HCT116 (cell line): ENCODE results near the gene DDX1. TPM values are rescaled to one million over a fixed set of nuclear protein-coding genes. Genes with fewer than 3 reads are reported as not detected.

Experiments used
- ATAC-seq: fragments of 200-7000 bp; cut with Tn5 transposase; 2 replicates; pipeline ENCODE4 v1.9.1; 2020; ENCODE audit warnings: mild to moderate bottlenecking, moderate library complexity
- BruUV-seq: library from RNA; stranded (reverse); fragments of 400-500 nt; replicated peaks from 2 replicates; lab custom pipeline; 2021; lab: Mats Ljungman, UMichigan
- CTCF ChIA-PET: fragments of 300-600 bp; sonication (Branson Sonifier 250); formaldehyde crosslinking; loops from one replicate; lab custom pipeline; 2021; ENCODE audit warnings: antibody characterized with exemption; lab: Charles Lee
- POLR2A ChIA-PET: fragments of 300-600, 350-600 bp; sonication (Branson Sonifier 250); formaldehyde crosslinking; loops from one replicate; lab custom pipeline; 2021; ENCODE audit warnings: antibody characterized with exemption; lab: Charles Lee
- RAD21 ChIA-PET, 2 experiments: fragments of 300-600 bp; sonication (Branson Sonifier 250); formaldehyde crosslinking; loops; one replicate each; lab custom pipeline; 2023; ENCODE audit warnings: low total read pairs in 2 of 2; ENCODE audit not compliant: uncharacterized antibody in 2 of 2, unreplicated experiment in 2 of 2, low non-redundant PET in 1 of 2; lab: Charles Lee
- DNase-seq: peaks from one replicate; pipeline ENCODE4 v3.0.0-alpha.2; 2010; ENCODE audit warnings: low read depth, low spot score
- H2AFZ ChIP-seq: fragments of 200-600 bp; shearing (Covaris generic), sonication (generic); 2 replicates; pipeline ENCODE4 v1.6.1; 2017; ENCODE audit warnings: low read depth, mixed run types, mixed read lengths, antibody characterized with exemption, low read length; ENCODE audit not compliant: poor library complexity, severe bottlenecking
- H3K27ac ChIP-seq: 2 replicates; pipeline ENCODE4 v1.5.1; 2012; ENCODE audit warnings: low read depth, low read length
- H3K27me3 ChIP-seq: fragments of 200-600 bp; sonication (generic); 2 replicates; pipeline ENCODE4 v1.6.1; 2016; ENCODE audit warnings: mixed run types, low read length, mixed read lengths; ENCODE audit not compliant: insufficient read depth
- H3K36me3 ChIP-seq, 2 experiments: fragments of 200-500 bp in 1 of 2; fragments of 200-600 bp in 1 of 2; sonication (Bioruptor generic) in 1 of 2; sonication (generic) in 1 of 2; 2 replicates each; pipeline versions ENCODE4 v1.5.1 to v1.6.1; 2014 to 2016; ENCODE audit warnings: low read length in 2 of 2, inconsistent platforms in 1 of 2, mixed read lengths in 1 of 2, mixed run types in 1 of 2; ENCODE audit not compliant: insufficient read depth in 2 of 2, control insufficient read depth in 1 of 2
- H3K4me1 ChIP-seq, 2 experiments: fragments of 200-600 bp in 1 of 2; sonication (generic) in 1 of 2; 2 replicates each; pipeline versions ENCODE4 v1.5.1 to v1.6.1; 2012 to 2017; ENCODE audit warnings: low read length in 2 of 2, inconsistent platforms in 1 of 2, mild to moderate bottlenecking in 1 of 2, mixed read lengths in 1 of 2, mixed run types in 1 of 2, moderate library complexity in 1 of 2; ENCODE audit not compliant: insufficient read depth in 2 of 2, control insufficient read depth in 1 of 2
- H3K4me2 ChIP-seq: fragments of 200-600 bp; sonication (generic); 2 replicates; pipeline ENCODE4 v1.6.1; 2017; ENCODE audit warnings: mixed run types, low read length, mixed read lengths
- H3K4me3 ChIP-seq, 2 experiments: fragments of 200-600 bp in 1 of 2; sonication (generic) in 1 of 2; replicated peaks in 1 of 2; 2 replicates each; pipeline ENCODE4 v1.5.1; 2011 to 2016; ENCODE audit warnings: low read length in 2 of 2, control low read depth in 1 of 2, low read depth in 1 of 2, mild to moderate bottlenecking in 1 of 2, mixed read lengths in 1 of 2, mixed run types in 1 of 2
- H3K79me2 ChIP-seq: fragments of 200-600 bp; sonication (generic); 2 replicates; pipeline ENCODE4 v1.6.1; 2017; ENCODE audit warnings: mild to moderate bottlenecking, mixed run types, low read length, moderate library complexity, mixed read lengths; ENCODE audit not compliant: insufficient read depth
- H3K9ac ChIP-seq: fragments of 200-600 bp; sonication (generic); 2 replicates; pipeline ENCODE4 v1.6.1; 2016; ENCODE audit warnings: low read length, mixed read lengths
- H3K9me2 ChIP-seq: fragments of 200-600 bp; sonication (generic), shearing (Covaris generic); 2 replicates; pipeline ENCODE4 v1.6.1; 2017; ENCODE audit warnings: mixed run types, mild to moderate bottlenecking, moderate library complexity; ENCODE audit not compliant: insufficient read depth
- H3K9me3 ChIP-seq, 2 experiments: fragments of 200-500 bp in 1 of 2; fragments of 200-600 bp in 1 of 2; sonication (Bioruptor generic) in 1 of 2; sonication (generic) in 1 of 2; 2 replicates each; pipeline ENCODE4 v1.6.1; 2014 to 2017; ENCODE audit warnings: low read length in 2 of 2, mixed read lengths in 2 of 2, inconsistent platforms in 1 of 2, low read depth in 1 of 2, mild to moderate bottlenecking in 1 of 2, mixed run types in 1 of 2, moderate library complexity in 1 of 2; ENCODE audit not compliant: control insufficient read depth in 1 of 2, insufficient read depth in 1 of 2
- H4K20me1 ChIP-seq: fragments of 200-600 bp; sonication (generic), shearing (Covaris generic); 2 replicates; pipeline ENCODE4 v1.6.1; 2017; ENCODE audit warnings: mixed run types, mild to moderate bottlenecking, moderate library complexity; ENCODE audit not compliant: insufficient read depth
- CEBPB ChIP-seq: IDR thresholded peaks from 2 replicates; pipeline ENCODE4 v1.6.1; 2012; ENCODE audit warnings: low read depth
- EGR1 ChIP-seq: IDR thresholded peaks from 2 replicates; pipeline ENCODE4 v1.6.1; 2012; ENCODE audit warnings: low read depth
- EZH2phosphoT487 ChIP-seq: fragments of 200-600 bp; IDR thresholded peaks from 2 replicates; pipeline ENCODE4 v1.6.1; 2018; ENCODE audit warnings: antibody characterized with exemption, borderline replicate concordance
- POLR2A ChIP-seq: IDR thresholded peaks from 2 replicates; pipeline ENCODE4 v1.7.0; 2011; ENCODE audit warnings: borderline replicate concordance; ENCODE audit not compliant: insufficient read depth, insufficient read length; ENCODE audit errors: extremely low read depth
- POLR2AphosphoS5 ChIP-seq: IDR thresholded peaks from 2 replicates; pipeline ENCODE4 v1.6.1; 2011; ENCODE audit warnings: mild to moderate bottlenecking, low read depth, low read length, moderate library complexity
- RAD21 ChIP-seq: IDR thresholded peaks from 2 replicates; pipeline ENCODE4 v1.6.1; 2012; ENCODE audit warnings: low read depth, mild to moderate bottlenecking
- SIN3A ChIP-seq: IDR thresholded peaks from 2 replicates; pipeline ENCODE4 v1.6.1; 2012; ENCODE audit warnings: low read depth
- SP1 ChIP-seq: IDR thresholded peaks from 2 replicates; pipeline ENCODE4 v1.6.1; 2012; ENCODE audit warnings: low read depth
- SRF ChIP-seq: IDR thresholded peaks from 2 replicates; pipeline ENCODE4 v1.6.1; 2012; ENCODE audit warnings: low read depth
- TCF7L2 ChIP-seq: IDR thresholded peaks from 2 replicates; pipeline ENCODE4 v1.7.0; 2011; ENCODE audit warnings: borderline replicate concordance, inconsistent platforms; ENCODE audit not compliant: insufficient read depth, insufficient read length; ENCODE audit errors: extremely low read depth
- YY1 ChIP-seq: IDR thresholded peaks from 2 replicates; pipeline ENCODE4 v1.6.1; 2011; ENCODE audit warnings: low read length, low read depth, moderate library complexity, mild to moderate bottlenecking; ENCODE audit not compliant: insufficient replicate concordance; ENCODE audit errors: extremely low read depth
- ZFX ChIP-seq: fragments of 450-650 bp; IDR thresholded peaks from 2 replicates; pipeline ENCODE4 v1.6.1; 2017
- ZNF274 ChIP-seq: fragments of 200-500 bp; sonication (Bioruptor generic); IDR thresholded peaks from 2 replicates; pipeline ENCODE4 v1.6.1; 2014; ENCODE audit warnings: mild to moderate bottlenecking, low read depth, low read length, inconsistent platforms
- intact Hi-C: fragments of 100-400 bp; cut with micrococcal nuclease; formaldehyde crosslinking; loops from 2 replicates; pipeline ENCODE4 v1.10.0; 2022
- total RNA-seq: library from RNA; stranded (reverse); gene quantifications from one replicate; pipeline ENCODE4 v1.2.1, GENCODE V29; 2021; ENCODE audit not compliant: unreplicated experiment
- TF ChIP-seq, protein P1 (sequence below): IDR thresholded peaks from 2 replicates; pipeline ENCODE4 v1.6.1; 2011; ENCODE audit warnings: mild to moderate bottlenecking, low read length, moderate library complexity; ENCODE audit not compliant: insufficient replicate concordance; ENCODE audit errors: extremely low read depth
- TF ChIP-seq, protein P2 (sequence below): IDR thresholded peaks from 2 replicates; pipeline ENCODE4 v1.6.1; 2012
- TF ChIP-seq, protein P3 (sequence below): IDR thresholded peaks from 2 replicates; pipeline ENCODE4 v1.6.1; 2012; ENCODE audit warnings: low read depth
- TF ChIP-seq, protein P4 (sequence below): IDR thresholded peaks from 2 replicates; pipeline ENCODE4 v1.6.1; 2012
- TF ChIP-seq, protein P5 (sequence below), 3 experiments: fragments of 200-600 bp in 1 of 3; sonication (generic) in 1 of 3; IDR thresholded peaks in 2 of 3; conservative IDR thresholded peaks in 1 of 3; 2 replicates each; pipeline ENCODE4 v1.5.1; 2012 to 2017; ENCODE audit warnings: low read depth in 2 of 3, low read length in 2 of 3, antibody characterized with exemption in 1 of 3, borderline replicate concordance in 1 of 3, control low read depth in 1 of 3, mild to moderate bottlenecking in 1 of 3, mixed read lengths in 1 of 3, mixed run types in 1 of 3, moderate library complexity in 1 of 3; ENCODE audit not compliant: insufficient read depth in 1 of 3

DDX1 gene
- total RNA-seq, 1 experiment from 2014 or later = 117 TPM

DNA sequence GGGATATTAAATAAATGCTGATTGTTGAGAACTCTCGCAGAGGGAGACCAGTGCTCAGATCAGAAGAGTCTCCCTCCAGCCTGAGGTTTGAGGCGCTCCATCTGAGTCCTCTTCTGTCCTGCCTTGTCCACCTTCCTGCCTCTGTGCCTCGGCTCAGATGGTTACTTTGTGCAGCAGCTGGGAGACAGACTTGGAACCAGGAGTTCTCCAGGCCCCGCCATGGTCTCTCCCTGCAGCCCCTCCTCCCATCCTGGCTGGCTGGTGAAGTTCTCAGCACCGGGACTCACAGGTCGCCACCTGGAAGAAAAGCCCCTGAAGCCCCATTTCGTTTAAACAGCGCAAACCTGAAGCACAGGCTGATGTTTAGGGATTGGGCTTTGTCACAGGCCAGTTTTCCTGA, 60.6 kb downstream of the DDX1 start:
- ChIA-PET CTCF (no interaction called here), RAD21 (no interaction called here), POLR2A (no interaction called here)
- Histone ChIP-seq H4K20me1 (no peaks in the 10 kb centered on the region), H3K79me2 (no peaks in the 10 kb centered on the region), H3K9me2 (no peaks in the 10 kb centered on the region), H2AFZ (no peak overlapping the region), H3K4me1 (no peaks in the 10 kb centered on the region), H3K9me3 (no peaks in the 10 kb centered on the region), H3K4me3 (no peak overlapping the region), H3K36me3 (no peaks in the 10 kb centered on the region), H3K27ac (no peak overlapping the region), H3K27me3 (peaks cover 8% of the 10 kb centered on the region; the same call in 1 of the 2 replicates), H3K4me2 (no peak overlapping the region), H3K9ac (no peak overlapping the region)
- TF ChIP-seq SRF = no peak
- no peak for TF ChIP-seq YY1
- TF ChIP-seq, protein P1, sequence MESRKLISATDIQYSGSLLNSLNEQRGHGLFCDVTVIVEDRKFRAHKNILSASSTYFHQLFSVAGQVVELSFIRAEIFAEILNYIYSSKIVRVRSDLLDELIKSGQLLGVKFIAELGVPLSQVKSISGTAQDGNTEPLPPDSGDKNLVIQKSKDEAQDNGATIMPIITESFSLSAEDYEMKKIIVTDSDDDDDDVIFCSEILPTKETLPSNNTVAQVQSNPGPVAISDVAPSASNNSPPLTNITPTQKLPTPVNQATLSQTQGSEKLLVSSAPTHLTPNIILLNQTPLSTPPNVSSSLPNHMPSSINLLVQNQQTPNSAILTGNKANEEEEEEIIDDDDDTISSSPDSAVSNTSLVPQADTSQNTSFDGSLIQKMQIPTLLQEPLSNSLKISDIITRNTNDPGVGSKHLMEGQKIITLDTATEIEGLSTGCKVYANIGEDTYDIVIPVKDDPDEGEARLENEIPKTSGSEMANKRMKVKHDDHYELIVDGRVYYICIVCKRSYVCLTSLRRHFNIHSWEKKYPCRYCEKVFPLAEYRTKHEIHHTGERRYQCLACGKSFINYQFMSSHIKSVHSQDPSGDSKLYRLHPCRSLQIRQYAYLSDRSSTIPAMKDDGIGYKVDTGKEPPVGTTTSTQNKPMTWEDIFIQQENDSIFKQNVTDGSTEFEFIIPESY = no peak
- no peak for TF ChIP-seq ZFX
- TF ChIP-seq ZNF274 = no peak
- no peak for TF ChIP-seq EZH2phosphoT487
- TF ChIP-seq RAD21 = no peak
- no peak for TF ChIP-seq POLR2AphosphoS5
- TF ChIP-seq, protein P2, sequence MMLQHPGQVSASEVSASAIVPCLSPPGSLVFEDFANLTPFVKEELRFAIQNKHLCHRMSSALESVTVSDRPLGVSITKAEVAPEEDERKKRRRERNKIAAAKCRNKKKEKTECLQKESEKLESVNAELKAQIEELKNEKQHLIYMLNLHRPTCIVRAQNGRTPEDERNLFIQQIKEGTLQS = no peak
- TF ChIP-seq, protein P3, sequence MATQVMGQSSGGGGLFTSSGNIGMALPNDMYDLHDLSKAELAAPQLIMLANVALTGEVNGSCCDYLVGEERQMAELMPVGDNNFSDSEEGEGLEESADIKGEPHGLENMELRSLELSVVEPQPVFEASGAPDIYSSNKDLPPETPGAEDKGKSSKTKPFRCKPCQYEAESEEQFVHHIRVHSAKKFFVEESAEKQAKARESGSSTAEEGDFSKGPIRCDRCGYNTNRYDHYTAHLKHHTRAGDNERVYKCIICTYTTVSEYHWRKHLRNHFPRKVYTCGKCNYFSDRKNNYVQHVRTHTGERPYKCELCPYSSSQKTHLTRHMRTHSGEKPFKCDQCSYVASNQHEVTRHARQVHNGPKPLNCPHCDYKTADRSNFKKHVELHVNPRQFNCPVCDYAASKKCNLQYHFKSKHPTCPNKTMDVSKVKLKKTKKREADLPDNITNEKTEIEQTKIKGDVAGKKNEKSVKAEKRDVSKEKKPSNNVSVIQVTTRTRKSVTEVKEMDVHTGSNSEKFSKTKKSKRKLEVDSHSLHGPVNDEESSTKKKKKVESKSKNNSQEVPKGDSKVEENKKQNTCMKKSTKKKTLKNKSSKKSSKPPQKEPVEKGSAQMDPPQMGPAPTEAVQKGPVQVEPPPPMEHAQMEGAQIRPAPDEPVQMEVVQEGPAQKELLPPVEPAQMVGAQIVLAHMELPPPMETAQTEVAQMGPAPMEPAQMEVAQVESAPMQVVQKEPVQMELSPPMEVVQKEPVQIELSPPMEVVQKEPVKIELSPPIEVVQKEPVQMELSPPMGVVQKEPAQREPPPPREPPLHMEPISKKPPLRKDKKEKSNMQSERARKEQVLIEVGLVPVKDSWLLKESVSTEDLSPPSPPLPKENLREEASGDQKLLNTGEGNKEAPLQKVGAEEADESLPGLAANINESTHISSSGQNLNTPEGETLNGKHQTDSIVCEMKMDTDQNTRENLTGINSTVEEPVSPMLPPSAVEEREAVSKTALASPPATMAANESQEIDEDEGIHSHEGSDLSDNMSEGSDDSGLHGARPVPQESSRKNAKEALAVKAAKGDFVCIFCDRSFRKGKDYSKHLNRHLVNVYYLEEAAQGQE = no peak
- TF ChIP-seq SP1 = no peak
- TF ChIP-seq, protein P4, sequence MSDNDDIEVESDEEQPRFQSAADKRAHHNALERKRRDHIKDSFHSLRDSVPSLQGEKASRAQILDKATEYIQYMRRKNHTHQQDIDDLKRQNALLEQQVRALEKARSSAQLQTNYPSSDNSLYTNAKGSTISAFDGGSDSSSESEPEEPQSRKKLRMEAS = no peak
- TF ChIP-seq EGR1 = no peak
- no peak for TF ChIP-seq CEBPB
- TF ChIP-seq SIN3A = no peak
- TF ChIP-seq, protein P5, sequence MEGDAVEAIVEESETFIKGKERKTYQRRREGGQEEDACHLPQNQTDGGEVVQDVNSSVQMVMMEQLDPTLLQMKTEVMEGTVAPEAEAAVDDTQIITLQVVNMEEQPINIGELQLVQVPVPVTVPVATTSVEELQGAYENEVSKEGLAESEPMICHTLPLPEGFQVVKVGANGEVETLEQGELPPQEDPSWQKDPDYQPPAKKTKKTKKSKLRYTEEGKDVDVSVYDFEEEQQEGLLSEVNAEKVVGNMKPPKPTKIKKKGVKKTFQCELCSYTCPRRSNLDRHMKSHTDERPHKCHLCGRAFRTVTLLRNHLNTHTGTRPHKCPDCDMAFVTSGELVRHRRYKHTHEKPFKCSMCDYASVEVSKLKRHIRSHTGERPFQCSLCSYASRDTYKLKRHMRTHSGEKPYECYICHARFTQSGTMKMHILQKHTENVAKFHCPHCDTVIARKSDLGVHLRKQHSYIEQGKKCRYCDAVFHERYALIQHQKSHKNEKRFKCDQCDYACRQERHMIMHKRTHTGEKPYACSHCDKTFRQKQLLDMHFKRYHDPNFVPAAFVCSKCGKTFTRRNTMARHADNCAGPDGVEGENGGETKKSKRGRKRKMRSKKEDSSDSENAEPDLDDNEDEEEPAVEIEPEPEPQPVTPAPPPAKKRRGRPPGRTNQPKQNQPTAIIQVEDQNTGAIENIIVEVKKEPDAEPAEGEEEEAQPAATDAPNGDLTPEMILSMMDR (IDR thresholded peaks at IDR 0.05 in 2 of 3, conservative IDR thresholded peaks at IDR 0.05 in 1 of 3; ENCODE audit: borderline replicate concordance in 1 of 3, insufficient read depth in 1 of 3, low read depth in 2 of 3, low read length in 2 of 3) = no peak
- TF ChIP-seq TCF7L2 = no peak
- no peak for TF ChIP-seq POLR2A
- intact Hi-C loops = no loop called here
- no TSS peak for BruUV-seq
- ATAC-seq (no peak), DNase-seq (no peak)
